GM12891 (cell line): Measurements from ENCODE around the gene SLC31A2.

Experiments used
- POLR2A ChIP-seq: IDR thresholded peaks from 2 replicates; pipeline ENCODE4 v1.6.1; 2011; ENCODE audit warnings: low read depth, low read length, control low read depth
- POLR2AphosphoS5 ChIP-seq: IDR thresholded peaks from 2 replicates; pipeline ENCODE4 v1.6.1; 2011; ENCODE audit warnings: low read depth, low read length, control low read depth
- TAF1 ChIP-seq: IDR thresholded peaks from 2 replicates; pipeline ENCODE4 v1.6.1; 2011; ENCODE audit warnings: low read depth, low read length, control low read depth

DNA sequence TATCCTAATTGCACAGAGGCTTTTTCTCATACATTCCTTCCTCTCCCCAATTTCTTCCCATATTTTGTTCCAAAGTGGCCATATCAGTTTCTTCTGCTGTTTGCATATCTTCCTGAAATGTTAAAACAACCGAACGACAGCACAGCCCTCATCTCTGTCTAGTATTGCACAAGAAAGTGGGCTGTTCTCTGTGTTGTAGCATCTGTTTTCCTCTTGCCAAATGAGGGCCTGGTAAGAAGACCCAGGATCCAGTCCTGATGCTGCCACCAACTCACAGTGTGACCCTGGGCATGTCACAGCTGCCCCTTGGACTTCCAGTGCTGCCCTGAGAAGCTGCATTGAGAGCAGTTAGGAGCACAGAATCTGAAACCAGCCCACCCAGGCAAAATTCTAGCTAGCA lies 4.1 kb downstream of the SLC31A2 start:
- TF ChIP-seq POLR2A (no peak), POLR2AphosphoS5 (no peak), TAF1 (no peak)
